LoVo (cell line): ENCODE measurements around the gene ZNF552.

Experiments
- DNase-seq: peaks from one replicate; pipeline ENCODE4 v3.0.0-alpha.2; 2016; ENCODE audit warnings: low spot score

The ZNF552 gene

GRCh38 chr19:57776764-57777296, 37.9 kb downstream of the ZNF552 start:
- no peak for DNase-seq

GRCh38 chr19:57773488-57773887, 41.2 kb downstream of the ZNF552 start:
- no peak for DNase-seq

- DNase-seq = no peak
Observed at GRCh38 chr19:57771417-57771816, 43.3 kb downstream of the ZNF552 start.

GRCh38 chr19:57769345-57770131, 45.2 kb downstream of the ZNF552 start, which contains the start of gene ZNF586:
TSS of gene ZNF586 (plus strand) at chr19:57769676. CDS start at chr19:57769843, 167 bp downstream.
- peak; percentile 89 for DNase-seq

- no peak for DNase-seq
Observed at GRCh38 chr19:57759096-57759495, 55.6 kb downstream of the ZNF552 start.

GRCh38 chr19:57757941-57758340, 56.8 kb downstream of the ZNF552 start:
- DNase-seq = no peak
